ENCODE data around the gene AKNA.

AKNA gene

DNA sequence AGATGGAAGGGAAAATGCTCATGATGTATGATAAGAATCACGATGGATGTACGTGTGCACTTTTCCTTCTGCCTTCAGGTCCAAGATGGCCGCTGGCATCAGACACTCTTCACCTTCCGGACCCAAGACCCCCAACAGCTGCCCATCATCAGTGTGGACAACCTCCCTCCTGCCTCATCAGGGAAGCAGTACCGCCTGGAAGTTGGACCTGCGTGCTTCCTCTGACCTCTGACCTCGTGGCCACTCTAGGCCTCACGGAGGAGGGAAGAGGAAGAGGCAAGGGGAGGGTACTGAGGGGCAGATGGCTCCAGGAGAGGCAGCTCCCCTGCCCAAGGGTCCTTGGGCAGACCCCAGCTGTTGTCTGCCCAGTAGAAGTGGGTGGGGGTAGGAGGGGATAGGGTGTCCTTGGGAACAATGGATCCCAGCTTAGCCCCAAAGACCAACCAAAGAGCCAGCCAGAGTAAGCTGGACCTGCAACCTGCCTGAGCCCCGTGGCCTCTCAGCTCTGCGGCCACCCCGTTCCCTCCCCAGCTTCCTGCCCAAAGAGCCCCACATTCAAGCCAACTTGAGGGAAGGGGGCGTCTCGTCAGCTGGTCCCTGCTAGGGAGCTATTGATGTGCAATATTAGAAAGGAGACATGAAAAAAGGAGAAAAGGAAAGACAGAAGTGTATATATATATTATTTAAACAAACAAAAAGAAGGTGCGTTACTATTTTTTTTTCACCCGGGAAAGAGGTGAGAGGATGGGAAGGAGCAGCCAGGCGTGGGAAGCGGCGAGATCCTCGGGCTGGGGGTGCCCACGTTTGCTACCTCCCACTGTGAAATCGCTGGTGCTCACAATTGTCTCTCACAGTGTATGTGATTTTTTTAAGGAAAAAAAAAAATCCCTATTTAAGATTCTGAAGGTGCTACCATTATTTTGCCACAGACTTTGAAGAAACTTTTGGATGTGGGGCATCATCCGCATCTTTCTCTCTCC is 77.0 kb downstream of the AKNA start:
- in situ Hi-C loops (cut with HindIII; ENCODE audit: low sequenced_read_pairs), result no loop called here

DNA sequence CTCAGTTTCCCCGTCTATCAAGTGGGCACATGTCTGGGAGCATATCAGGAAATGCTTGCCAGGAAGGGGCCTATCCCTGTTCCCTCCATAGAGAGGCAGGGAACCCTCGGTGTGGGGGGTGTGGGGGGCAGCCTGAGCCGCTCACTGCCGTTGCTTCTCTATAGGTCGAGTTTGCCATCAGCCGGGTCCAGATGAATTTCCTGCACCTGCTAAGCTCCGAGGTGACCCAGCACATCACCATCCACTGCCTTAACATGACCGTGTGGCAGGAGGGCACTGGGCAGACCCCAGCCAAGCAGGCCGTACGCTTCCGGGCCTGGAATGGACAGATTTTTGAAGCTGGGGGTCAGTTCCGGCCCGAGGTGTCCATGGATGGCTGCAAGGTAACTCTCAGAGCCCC is 78.7 kb downstream of the AKNA start:
- in situ Hi-C loops (cut with HindIII; ENCODE audit: low sequenced_read_pairs), result no loop called here

DNA sequence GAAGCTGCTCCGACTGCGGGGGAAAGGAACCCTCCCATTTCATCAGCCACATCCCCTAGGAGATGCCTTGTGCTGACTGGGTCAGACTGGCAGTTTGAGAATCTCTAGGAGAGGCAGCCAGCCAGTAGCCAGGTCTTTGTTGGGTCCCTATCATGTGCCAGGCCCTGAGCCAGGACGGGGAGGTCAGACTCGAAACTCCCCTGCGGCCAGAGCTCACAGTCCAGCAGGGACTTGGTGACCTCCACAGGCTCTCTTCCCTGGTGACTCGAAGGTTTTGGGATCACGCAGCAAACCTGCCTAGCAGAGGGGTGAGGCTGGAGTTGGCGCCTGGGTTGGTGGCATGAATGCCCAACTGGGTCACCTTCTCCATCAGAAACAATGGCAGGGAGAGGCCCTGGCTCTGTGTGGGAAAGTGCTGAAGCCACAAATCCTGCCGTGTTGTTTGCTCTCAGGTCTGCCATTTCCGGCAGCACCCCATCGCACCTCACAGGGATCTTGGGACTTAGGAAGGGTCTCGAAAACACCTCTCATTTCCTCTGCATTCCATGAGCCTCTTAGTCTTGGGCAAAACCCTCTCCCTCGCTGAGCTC is 79.3 kb downstream of the AKNA start:
- in situ Hi-C loops (cut with HindIII; ENCODE audit: low sequenced_read_pairs), result no loop called here

DNA sequence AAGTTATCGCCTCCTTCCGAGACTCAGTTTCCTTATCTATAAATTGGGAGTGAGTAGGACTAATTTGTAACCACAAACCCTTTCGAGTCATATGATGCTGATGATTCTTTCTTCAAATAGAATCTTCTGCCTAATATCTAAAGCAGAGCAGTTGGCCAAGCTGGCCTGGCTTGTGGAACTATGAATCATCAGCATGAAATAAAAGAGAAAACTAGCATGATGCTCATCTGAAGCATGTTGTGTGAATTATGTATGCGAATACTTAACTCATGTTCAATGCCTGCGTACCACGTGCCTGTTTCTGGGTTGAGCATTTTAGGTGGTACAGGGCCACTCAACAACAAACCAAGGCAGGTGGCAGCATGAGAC is 79.9 kb downstream of the AKNA start:
- in situ Hi-C loops (cut with HindIII; ENCODE audit: low sequenced_read_pairs), result no loop called here

DNA sequence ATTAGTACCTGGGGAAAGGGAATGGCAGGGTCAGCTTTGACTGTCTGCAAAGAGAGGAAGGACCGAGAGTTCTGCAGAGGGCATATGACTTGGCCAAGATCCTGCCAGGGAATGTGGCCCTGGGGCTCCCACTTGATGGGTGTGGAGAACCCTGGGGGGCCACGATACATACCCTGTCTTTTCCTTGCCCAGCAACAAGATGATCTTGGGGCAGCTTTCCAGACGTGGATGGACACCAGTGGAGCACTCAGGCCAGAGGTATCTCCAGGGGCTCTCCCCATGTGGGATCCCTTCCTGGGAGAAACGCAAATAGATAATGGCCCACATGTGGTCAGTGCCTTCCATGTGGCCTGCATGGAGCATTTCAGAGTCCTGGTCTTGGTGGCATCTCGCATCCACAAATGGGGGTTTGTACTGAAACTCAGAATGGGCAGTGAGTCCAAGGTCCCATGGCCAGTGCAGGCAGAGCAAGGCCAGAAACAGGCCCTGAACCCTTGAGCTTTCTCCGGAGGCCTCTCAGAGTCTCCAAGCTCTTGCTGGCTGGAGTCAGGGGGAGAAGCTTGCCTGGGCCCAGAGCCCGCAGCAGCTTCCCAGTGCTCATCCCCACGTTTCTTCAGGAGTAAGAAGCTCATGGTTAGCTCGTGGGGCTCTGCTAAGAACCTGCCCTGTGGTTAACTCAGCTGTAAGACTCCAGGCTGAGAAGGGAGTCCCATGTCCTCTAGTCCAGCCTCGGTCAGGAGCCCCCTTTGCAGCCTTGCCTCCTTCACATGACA is 83.2 kb downstream of the AKNA start:
- in situ Hi-C loops (cut with HindIII; ENCODE audit: low sequenced_read_pairs), result no loop called here

DNA sequence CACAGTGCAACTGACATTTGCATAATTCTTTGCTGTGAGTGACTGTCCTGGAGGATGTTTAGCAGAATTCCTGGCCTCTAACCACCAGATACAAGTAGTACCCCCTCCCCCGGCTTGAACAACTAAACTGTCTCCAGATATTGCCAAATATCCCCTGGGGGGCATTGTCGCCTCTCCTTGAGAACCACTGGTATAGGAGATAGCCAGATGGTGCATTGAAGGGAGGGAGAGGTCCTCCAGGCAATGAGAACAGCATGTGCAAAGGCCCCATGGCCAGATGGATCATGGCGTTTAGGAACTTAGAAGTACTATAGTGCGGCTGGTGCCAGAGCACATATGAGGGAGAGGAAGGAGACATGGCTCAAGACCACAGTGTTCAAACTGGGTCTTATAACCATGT is 83.8 kb downstream of the AKNA start:
- in situ Hi-C loops (cut with HindIII; ENCODE audit: low sequenced_read_pairs), result no loop called here

DNA sequence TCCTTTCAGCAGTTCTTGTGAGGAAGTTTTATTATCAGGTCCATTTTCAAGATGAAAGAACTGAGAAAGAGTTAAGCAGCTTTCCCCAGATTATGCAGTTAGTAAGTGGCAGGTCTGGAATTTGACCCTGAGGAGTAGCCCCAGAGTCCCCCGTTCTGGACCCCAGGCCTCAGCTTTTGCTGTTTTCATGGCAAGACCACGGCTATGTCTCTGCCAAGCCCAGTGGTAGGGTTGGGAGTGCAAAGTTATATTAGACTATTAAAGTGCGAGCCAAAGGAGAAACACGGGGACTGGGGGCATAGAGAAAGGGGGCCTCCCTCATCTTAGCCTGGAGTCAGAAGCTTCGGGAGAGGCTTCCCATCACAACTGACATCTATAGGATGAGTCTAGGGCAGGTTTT is 84.2 kb downstream of the AKNA start:
- in situ Hi-C loops (cut with HindIII; ENCODE audit: low sequenced_read_pairs), result no loop called here

DNA sequence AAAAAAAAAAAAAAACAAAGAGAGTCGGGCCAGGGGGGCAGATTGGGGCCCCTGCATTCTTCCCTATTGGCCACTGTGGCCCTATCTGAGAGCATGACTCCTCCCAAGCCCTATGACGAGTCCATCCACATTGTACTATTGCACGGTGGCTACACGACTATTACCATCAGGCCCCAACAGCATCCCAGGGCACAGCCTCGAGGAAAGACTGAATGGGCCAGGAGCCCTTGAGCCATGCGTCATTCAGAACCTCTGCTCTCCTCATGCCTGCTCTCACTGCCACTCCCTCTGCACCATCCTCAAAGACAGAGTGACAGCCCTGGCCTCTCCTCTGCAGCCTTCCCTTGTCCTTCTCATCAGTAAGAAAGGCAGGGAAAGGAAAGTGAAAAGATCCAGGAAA is 85.1 kb downstream of the AKNA start:
- in situ Hi-C loops (cut with HindIII; ENCODE audit: low sequenced_read_pairs), result no loop called here

DNA sequence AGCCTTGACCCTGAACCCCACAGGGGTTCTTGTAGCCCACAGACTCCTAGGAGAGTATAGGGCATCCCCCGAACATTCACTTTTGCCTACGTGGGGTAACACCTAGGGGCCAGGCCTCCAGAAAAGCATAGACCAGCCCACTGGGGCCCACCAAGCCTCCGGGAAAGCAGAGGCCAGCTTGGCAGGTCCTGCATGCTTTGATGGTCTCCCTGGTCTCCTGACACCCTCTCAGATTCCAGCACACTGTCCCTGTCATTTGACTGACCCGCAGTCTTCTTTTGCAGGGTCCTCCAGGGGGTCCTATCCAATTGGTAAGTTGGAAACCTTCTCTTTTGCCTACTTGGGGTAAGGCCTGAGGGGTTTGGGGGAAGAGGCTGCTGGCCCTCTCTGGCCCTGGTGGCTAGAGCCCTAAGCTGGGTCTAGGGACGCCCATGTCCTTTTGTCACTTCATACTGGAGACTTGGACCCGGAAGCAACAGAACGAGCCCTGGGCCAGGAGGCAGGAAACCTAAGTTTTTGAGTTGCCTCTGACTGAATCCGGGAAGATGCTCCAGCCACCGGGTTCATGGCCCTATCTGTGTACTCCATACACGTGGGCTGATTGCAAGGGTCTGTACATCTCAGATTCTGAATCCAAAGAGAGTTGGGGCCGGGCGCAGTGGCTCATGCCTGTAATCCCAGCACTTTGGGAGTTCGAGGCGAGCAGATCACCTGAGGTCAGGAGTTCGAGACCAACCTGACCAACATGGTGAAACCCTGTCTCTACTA is 85.8 kb downstream of the AKNA start:
- in situ Hi-C loops (cut with HindIII; ENCODE audit: low sequenced_read_pairs), result no loop called here

DNA sequence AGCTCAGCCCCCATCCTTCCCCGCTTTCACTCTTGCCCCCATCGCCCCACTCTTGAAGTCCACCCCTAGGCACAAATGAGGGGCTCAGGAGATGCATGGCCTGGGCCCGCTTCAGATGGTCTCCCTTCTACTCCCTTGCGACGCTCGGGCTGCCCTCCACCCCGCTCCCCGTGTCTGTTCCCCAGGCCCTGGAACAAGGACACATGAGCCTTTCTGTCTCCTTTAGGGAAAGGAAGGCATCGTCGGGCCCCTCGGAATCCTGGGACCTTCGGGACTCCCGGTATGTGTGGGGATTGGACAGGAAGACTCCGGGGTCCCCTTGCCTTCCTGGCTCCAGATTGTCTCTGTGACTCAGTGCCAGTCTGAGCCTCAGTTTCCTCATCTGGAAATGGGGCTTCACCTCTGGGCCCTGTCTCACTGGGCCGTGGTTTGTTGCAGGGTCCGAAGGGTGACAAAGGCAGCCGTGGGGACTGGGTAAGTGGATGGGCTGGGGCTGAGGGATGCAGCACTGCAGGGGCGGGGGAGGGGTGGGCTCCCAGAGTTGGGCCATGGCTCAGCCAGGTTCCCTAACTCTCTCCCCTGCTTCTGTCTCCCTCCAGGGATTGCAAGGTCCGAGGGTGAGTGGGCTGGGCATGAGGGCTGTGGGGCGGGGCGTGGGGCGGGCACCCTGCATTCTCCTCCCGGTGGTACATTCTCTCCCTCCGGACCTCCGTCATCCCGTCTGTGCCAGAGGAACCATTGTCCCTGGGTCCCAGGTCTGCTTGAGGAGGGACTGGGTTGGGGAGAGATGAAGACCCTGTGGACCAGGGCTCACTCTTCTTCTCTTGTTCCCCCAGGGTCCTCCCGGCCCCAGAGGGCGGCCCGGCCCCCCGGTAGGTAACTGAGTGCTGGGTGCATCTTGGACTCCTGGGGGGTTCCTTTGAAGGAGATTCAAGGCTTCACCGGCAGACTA is 86.7 kb downstream of the AKNA start:
- in situ Hi-C loops (cut with HindIII; ENCODE audit: low sequenced_read_pairs), result no loop called here

DNA sequence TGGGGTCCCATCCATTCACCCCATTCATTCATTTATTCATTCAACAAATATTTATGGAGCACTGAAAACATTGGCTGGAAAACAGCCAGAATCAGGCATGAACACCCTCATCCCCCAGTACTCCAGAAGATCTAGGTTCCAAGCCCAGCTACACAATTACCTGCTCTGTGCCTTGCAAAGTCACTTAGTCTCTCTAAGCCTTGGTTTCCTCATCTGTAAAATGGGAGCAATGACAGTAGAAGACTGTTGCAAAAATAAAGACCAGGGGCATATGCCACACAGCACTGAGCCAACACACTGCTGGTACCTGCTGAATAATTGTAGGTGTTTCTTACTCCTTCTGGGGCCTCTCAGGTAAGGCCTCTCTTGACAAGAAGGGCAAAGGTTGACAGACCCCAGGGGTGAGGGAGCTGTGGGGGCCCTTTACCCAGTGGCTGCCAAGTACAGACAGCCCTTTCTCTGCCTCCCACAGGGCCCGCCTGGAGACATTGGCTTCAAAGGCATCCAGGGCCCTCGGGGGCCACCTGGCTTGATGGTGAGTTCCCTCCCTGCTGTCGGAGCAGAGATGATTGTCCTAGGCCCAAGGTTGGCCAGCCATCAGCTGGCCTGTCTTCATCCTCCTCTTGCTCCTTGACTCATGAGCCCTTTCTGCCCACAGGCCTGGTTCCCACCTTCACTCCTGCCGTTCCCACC is 87.5 kb downstream of the AKNA start:
- in situ Hi-C loops (cut with HindIII; ENCODE audit: low sequenced_read_pairs), result no loop called here

DNA sequence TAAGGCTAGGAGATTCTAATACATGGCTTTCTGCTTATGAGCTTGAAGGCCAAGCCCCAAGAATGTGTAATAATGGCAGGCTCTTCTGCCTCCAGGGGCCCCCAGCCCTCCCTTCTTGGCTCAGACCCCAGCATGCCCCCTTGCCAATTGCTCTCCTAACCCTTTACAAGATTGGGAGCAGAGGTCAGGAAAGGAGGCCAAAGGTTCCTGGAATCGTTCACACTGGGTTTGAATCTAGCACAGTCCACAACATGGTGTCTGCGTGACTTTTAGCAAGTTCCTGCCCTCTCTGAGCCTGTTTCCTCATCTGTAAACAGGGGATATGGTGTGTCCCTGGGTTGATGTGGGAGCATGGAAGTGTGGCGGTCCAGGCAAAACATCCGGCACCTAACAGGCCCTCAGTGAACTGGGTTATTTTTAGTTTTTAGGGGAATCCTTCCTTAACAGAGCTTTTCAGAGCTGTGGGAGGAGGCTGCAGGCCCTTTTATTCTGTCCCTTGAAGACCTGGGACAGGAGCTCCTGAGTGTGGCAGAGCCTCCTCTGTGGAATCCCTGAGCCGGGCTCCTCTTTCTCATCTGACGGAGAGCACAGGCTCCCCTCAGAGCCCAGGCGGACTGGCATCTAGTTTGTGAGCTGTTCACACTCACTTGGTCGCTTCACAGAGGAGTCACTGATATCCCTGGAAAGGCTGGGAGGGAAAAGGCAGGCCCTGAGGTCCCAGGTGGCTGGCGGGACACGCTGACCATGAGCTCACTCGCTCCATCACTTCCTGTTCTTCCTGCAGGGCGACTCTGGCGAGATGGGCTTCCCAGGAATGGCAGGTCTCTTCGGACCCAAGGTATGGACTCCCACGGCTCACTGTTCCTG is 88.3 kb downstream of the AKNA start:
- in situ Hi-C loops (cut with HindIII; ENCODE audit: low sequenced_read_pairs), result no loop called here

DNA sequence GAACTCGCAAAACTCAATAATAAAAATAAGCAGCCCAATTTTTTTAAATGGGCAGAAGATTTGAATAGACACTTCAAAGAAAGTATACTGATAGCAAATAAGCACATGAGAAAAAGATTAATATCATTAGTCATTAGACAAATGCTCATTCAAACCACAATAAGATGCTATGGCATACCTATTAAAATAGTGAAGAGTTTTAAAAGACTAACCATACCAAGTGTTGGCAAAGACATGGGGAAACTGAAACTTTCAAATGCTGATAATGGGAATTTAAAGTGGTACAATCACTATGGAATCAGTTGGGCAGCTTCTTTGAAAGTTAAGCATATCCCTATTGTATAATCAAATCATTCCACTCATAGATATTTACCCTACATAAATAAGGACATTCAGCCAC is 91.4 kb downstream of the AKNA start:
- in situ Hi-C loops (cut with HindIII; ENCODE audit: low sequenced_read_pairs), result no loop called here

DNA sequence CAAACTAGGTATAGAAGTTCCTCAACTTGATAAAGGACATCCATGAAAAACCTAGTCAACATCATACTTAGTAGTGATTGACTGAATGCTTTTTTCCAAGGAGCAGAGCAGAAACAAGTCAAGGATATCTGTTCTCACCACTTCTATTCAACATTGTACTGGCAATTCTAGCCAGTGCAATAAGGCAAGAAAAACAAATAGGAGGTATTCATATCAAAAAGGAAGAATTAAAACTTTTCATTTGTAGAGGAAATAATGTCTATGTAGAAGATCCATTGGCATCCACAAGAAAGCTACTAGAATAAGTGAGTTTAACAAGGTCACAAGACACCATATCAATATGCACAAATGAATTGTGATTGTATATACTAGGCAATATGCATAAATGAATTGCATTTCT is 93.1 kb downstream of the AKNA start:
- in situ Hi-C loops (cut with HindIII; ENCODE audit: low sequenced_read_pairs), result loop anchor here (5.0 kb wide), 1 partner anchor 77 kb away; no protein-coding TSS in a partner anchor

DNA sequence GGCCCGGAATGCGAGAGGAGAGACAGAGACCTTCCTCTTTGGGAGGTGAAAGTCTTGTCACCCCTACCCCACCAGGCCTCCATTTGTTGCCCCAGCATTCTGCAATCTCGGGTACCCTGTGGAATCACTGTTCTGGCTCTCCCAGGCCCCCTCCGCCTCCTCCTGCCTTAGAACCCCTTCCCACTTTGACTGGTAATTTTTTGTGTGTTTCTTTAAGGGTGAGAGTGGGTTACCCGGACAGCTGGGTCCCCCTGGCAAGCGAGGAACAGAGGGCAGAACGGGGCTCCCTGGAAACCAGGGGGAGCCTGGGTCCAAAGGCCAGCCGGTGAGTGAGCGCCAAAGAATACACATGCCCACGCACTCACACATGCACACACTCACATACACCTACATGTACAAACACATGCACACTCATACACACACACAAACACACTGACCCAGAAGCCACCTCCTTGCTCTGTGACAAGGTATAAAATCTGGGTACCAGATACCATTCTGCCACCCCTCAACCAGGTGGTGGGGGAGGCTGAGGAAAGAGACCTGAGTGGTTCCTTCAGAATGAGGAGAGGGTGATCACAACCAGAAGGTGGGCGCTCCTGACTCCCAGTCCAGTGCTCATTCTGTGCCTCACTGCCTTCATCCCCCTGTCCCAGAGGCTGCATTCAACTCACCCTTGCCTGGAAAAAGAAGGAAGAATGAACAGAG is 95.7 kb downstream of the AKNA start:
- in situ Hi-C loops (cut with HindIII; ENCODE audit: low sequenced_read_pairs), result loop anchor here (5.0 kb wide), 1 partner anchor 75 kb away; no protein-coding TSS in a partner anchor

DNA sequence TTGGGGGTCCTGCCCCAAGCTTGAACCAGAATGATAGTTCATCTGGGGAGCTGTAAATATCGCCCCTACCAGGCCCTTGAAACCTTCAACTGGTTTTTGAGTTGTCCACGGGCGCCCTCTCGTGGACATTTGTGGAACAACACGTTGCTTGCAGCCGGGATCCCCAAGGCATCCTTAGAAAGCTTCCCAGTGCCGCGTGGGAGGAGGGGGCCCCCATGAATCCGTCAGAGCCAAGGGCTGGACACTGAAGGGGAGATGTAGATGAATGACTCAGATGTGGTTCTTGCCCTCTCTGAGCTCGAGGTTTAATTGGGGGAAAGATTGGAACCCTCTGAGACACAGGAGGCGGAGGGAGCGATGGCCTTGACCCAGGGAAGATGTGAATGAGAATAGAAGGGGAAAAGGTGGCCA is 96.7 kb downstream of the AKNA start:
- in situ Hi-C loops (cut with HindIII; ENCODE audit: low sequenced_read_pairs), result loop anchor here (5.0 kb wide), 1 partner anchor 74 kb away; no protein-coding TSS in a partner anchor

DNA sequence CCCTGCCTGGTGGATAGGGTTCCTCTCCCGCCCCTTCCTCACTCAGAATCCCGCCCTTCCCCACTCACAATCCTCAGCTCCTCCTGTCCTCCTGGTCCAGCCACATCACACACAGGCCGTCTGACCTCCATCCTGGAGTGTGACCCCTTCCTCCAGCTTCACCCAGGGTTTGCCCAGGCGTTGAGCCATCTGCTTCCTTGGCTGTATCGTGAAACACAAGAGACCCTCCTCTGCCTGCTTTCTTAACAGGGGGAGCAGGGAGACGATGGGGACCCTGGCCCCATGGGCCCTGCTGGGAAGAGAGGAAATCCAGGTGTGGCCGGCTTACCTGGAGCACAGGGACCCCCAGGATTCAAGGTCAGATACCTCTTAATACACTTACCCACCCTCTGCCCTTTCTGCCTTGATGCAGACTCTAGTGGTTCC is 97.2 kb downstream of the AKNA start:
- in situ Hi-C loops (cut with HindIII; ENCODE audit: low sequenced_read_pairs), result loop anchor here (5.0 kb wide), 1 partner anchor 73 kb away; no protein-coding TSS in a partner anchor
